ENCODE results near the gene BCAR3.
"Not testable (repeated sequence)": the region's sequence is repeated elsewhere in the genome, so short reads cannot be mapped to it uniquely, and the experiment has no call there.

The BCAR3 gene

DNA sequence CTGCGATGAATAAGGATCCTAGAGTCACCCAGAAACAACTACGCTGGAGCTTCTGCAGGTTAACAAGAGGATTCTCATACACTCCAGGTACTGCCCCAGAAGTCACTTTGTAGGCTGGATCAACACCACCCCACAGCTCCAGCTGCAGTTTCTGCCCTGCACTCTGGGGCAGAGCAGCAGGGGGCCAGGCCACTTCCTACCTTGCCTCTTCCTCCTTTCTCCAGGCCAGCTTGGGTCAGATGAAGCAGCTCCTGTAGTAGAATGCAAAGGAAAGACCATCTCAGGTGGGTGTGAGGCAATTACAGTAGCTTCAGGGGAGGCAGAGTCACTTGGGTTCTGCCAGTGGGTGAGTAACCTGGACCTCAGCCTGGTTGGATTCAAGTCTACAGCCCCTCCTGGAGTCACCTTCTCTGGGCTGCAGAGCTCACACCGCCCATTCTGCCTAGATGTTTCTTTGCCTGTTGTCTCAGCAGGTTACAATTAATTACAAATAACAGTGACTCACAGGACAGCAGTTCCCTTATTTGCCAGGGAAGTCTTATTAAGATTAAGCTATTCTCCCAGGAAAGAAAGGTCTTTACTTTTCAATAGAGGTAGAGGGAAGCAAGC lies 24.4 kb upstream of the BCAR3 start:
- no peak for DNase-seq

DNA sequence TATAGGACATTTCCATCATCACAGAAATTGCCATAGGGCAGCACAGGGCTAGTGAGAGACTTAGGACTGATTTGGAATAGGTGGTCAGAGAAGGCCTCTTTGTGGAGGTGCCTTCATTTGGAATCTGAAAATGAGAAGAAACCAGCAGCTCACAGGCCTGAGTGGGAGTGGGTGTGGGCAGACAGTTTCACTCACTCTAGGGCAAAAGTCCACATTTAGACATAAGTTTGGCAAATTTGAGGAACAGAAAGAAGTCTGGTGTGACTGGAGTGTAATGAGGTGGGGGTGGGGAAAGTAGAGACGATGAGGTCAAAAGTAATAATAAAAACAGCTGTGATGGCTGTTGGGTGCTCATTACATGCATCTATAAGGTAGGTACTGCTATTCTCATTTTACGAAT lies 22.4 kb upstream of the BCAR3 start:
- no peak for DNase-seq

GRCh38 chr1:93703643-93704042 lies 22.0 kb upstream of the BCAR3 start:
- DNase-seq = no peak

DNA sequence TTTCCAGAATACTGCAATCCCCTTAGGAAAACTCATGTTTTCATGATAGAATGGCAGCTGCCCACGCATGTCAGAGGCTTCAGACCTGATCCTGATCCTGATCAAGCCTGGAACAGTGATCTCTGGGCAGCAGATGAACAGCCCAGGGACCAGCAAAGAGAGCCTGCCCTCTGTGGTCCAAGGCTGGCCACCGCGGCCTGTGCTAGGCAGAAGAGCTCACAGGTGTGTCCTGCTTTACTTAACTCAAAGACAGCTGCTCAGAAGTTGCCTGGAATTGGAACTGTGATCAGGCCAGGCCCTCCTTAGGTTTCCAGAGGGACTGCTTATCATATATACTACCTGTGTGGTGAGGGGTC lies 21.2 kb upstream of the BCAR3 start:
- no peak for DNase-seq

DNA sequence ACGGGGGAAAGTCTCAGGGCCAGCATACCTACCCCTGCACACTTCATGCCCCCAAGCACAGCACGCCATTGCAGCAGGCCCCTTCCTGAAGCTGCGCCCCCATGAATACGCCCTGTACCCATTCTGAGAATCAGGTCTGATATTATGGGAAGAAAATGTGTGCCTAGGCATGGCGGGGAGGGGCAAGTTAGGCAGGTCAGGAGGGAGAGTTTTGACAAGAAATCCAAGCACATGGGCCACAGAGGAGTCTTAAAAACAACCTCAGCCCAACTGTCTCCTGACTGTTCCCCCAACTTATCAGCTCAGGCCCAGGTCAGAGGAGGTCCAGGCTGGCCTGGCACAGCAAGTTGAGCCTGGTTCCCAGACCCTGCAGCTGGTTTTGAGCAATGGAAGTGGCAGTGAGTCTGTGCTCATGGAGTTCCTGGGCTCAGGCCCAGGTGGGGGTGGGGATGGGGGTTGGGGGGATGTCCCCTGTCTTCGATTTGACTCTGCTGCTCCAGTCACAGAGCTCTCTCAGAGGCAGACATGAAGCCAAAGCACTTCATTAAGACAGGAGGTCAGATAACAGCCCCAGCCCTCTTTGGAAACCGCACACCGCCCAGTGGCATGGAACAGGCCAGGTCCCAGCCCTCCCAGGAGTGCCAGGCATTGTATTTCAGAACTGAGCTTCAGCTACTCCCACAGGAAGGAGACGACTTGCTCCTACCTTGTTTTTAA lies 20.6 kb upstream of the BCAR3 start:
- no peak for DNase-seq

- DNase-seq = no peak
Measured at GRCh38 chr1:93701629-93702028, 20.0 kb upstream of the BCAR3 start.

DNA sequence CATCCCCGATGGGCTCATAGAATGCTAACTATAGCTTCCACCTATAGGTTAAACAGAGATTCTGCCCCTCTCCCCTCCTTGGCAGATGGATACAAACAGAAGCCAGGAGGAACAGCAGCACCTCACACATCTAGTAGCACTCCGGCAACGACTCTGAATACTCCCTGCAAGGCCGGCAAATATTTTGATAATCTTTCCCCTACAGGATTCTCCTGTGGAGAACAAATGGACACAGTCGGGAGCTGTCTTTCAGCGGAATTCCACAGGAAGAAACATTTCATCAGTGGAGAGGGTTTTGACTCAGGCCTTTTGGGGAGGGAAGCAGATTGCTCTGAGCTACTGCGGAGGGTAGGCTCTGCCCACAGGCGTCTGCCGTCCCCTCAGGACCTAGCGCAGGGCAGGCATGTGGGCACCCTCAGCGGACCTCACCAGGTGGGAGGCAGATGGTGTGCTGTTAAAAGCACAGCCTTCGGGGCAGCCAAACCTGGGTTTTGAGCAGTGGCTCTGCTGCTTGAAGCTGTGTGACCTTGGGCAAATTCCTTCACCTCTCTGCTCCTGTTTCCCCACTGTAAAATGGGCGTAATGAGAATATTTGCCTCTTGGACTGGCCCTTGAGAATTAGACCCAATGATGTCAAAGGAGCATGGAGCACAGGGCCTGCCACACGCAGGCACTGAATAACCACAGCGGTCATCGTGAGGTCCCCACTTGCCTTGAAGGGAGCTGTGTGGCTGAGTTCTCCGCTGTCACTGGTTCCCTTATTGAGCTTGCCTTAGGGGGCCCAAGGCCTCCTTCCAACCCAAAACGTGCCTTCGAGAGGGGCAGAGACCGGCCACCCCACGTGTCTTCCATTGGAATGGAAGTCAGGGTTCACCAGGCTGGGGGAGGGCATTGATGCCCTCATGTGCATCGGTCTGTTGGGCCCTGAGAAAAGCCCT lies 19.2 kb upstream of the BCAR3 start:
- no peak for DNase-seq

GRCh38 chr1:93699503-93700168 lies 18.0 kb upstream of the BCAR3 start:
- DNase-seq = no peak

- no peak for DNase-seq
Measured at GRCh38 chr1:93699049-93699384, 17.4 kb upstream of the BCAR3 start.

- no peak for DNase-seq
Measured at GRCh38 chr1:93698329-93699048, 16.9 kb upstream of the BCAR3 start.

GRCh38 chr1:93697566-93697965 lies 15.9 kb upstream of the BCAR3 start:
- not testable (repeated sequence) for DNase-seq

DNA sequence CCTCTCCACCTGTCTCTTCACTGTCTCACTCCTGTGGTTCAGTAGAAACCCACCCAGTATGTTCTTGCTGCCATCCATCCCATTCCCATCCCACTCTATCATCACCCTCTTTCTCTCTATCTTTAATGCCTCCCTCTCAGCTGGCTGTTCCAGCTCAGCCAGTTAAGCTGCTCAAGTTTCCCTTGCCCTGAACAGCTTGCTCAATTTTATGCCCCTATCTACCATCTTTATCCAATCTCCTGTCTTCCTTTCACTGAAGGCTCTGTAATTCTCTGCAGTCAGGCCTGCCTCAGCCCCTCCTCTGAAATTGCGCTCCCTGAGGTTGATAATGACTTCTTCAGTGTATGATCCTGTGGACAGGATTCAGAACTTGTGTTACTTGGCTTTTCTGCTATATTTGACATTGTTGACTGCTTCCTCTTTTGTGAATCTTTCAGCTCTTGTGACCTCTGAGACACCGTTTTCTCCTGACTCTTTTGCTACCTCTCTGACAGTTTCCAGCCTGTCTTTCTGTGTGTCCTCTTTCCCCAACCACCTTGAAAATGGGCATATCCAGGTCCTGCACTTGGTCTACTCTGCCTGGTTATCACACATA lies 13.9 kb upstream of the BCAR3 start:
- DNase-seq = no peak

GRCh38 chr1:93694819-93695218 lies 13.2 kb upstream of the BCAR3 start:
- DNase-seq = no peak

GRCh38 chr1:93694039-93694438 lies 12.4 kb upstream of the BCAR3 start:
- DNase-seq = no peak

- DNase-seq = no peak
Measured at GRCh38 chr1:93692983-93693591, 11.4 kb upstream of the BCAR3 start.

- DNase-seq = no peak
Measured at GRCh38 chr1:93692451-93692861, 10.8 kb upstream of the BCAR3 start.

DNA sequence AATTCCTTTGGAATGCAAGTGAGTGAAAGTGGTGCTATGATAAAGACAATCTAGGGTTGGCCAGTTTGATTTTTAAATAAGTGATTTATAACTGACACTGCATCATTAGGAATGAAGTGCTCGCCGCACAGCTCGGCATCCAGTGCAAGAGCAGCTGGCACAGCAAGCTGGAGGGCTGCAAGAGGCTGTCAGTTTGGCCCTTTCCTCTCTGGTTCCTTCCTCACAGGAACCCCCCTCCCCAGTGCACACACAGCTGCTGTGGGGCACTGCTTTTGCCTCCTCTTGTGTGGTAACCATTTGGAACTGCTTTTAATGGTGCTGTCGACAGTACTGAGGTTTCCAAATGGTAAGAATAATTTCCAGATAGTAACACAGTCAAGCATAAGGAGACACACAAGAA lies 10.4 kb upstream of the BCAR3 start:
- DNase-seq = no peak

DNA sequence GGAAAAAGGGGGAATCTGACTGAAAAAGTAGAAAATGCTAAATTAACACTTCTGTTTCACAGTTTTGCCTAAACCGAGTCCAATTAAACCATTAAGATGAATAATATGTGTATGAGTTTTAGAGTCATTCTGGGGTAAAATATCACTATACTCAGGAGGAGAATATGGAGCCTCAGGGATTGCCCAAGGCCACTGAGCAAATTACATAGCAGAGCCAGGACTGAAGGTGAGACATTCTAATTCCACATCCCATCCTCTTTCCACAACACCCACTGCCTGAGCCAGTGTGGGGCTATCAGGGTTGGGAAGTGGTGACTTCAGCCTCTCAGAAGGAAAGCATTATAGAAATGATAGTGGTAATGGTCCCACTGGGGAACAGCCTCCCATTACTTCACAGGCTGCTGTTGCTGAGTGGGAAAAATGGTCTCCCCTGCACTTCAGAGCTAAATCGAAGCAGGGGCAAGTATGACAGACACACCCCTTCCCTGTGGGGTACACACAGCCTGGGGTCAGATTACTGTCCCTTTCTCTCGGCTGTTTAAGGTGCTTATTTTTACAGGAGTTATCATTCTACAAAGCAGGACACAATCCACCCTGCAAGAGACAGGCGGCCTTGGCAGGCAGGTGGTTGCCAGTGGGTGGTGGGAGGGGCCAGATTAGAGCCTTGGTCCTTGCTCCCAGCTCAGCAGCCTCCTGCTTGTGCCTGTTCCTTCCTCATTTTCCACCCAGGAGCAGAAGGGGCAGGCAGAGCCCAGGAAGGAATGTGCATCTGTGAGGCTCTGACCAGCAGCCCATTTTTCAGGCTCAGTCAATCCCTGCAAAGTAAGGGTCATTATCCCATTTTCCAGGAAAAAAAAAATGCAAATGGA lies 9.5 kb upstream of the BCAR3 start:
- DNase-seq = no peak

DNA sequence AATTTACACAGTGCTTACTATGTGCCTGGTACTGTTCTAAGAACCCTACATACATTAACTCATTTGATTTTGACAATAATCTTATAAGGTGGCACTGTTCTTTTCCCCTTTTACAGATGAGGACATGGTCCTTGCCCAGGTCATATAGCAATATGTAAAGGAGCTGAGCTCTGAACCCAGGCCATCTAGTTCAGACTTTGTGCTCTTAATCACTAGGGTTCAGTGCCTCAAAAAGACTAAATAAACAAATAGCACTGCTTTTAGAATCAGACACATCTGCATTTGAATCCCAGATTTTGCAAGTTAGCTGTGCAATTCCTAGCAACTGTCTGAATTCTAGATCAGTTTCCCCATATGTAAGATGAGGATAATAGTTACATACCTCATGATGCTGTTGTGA lies 8.7 kb upstream of the BCAR3 start:
- DNase-seq = no peak

GRCh38 chr1:93689521-93690223 lies 8.0 kb upstream of the BCAR3 start:
- no peak for DNase-seq

All from NCI-H1436 (cell line).